Activated CD8-positive, alpha-beta memory T cell treated with anti-CD3 and anti-CD28 coated beads, Interleukin-2, amount 10 ng/mL, durations not matched to agents 7 days and 5 days (primary cell): ENCODE data around the gene RNF225. TPM values are rescaled to one million over a fixed set of nuclear protein-coding genes. Genes with fewer than 3 reads are reported as not detected.

Experiments
- ATAC-seq: fragments of 150-1000 bp; cut with Tn5 transposase; one replicate; pipeline ENCODE4 v1.10.0; 2021; ENCODE audit warnings: moderate library complexity
- CTCF ChIA-PET: fragments of 350-600 bp; sonication (Branson Sonifier 250); formaldehyde crosslinking; loops from one replicate; lab custom pipeline; 2021; ENCODE audit warnings: antibody characterized with exemption; lab: Charles Lee
- DNase-seq: peaks from one replicate; pipeline ENCODE4 v3.0.0-alpha.2; 2020
- H3K27ac Mint-ChIP-seq: one replicate; pipeline ENCODE4 v1.8.0; 2021; ENCODE audit warnings: mild to moderate bottlenecking, mixed read lengths
- H3K27me3 Mint-ChIP-seq: one replicate; pipeline ENCODE4 v1.8.0; 2021; ENCODE audit warnings: mixed read lengths
- H3K36me3 Mint-ChIP-seq: one replicate; pipeline ENCODE4 v1.8.0; 2021; ENCODE audit warnings: mild to moderate bottlenecking, mixed read lengths
- H3K4me1 Mint-ChIP-seq: one replicate; pipeline ENCODE4 v1.8.0; 2021; ENCODE audit warnings: mixed read lengths
- H3K4me3 Mint-ChIP-seq: one replicate; pipeline ENCODE4 v1.8.0; 2021; ENCODE audit warnings: mild to moderate bottlenecking, moderate library complexity, mixed read lengths
- H3K9me3 Mint-ChIP-seq: one replicate; pipeline ENCODE4 v1.8.0; 2022; ENCODE audit warnings: low read depth, mixed read lengths
- total RNA-seq, 2 experiments: library from RNA; stranded (reverse); gene quantifications; one replicate each; pipeline ENCODE4 v1.2.3, GENCODE V29; 2021

RNF225 gene
- total RNA-seq, 2 experiments from 2014 or later: 0.61 to 0.70 TPM

DNA sequence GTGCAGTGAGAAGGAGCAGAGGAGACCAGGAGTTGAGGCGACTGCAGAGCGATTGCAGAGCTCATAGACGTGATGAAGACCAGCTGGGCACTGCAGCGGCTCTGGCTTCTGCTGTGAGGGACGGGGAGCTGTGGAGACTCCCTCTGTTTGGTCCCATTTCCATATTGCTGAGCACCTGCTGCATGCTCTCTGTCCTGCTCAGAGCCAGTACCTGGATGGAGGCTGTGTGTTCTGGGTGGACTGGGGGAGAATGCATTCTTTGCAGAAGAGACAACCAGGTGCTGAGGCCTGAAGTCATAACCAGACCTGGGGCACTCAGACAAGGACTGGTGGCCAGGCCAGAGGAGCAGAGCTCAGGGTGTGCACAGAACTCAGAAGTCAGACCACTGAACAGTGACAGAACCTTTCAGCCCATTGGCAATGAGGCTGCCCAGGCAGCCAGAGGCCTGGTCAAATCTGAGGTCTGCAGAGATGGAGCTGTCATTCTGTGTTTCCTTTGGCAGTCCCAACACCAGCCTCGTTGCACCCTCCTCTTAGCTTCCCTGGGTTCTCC is 40.9 kb upstream of the RNF225 start:
- H3K27ac Mint-ChIP-seq: no peak overlapping the region
- DNase-seq: no peak
- H3K9me3 Mint-ChIP-seq: no peaks in the 10 kb centered on the region
- H3K27me3 Mint-ChIP-seq: no peaks in the 10 kb centered on the region
- H3K4me1 Mint-ChIP-seq: peaks cover 30% of the 10 kb centered on the region
- CTCF ChIA-PET: no interaction called here
- no peak overlapping the region for H3K4me3 Mint-ChIP-seq
- H3K36me3 Mint-ChIP-seq: peaks cover 10% of the 10 kb centered on the region
- no peak for ATAC-seq

GRCh38 chr19:58355215-58355796 is 40.1 kb upstream of the RNF225 start:
- no peaks in the 10 kb centered on the region for H3K9me3 Mint-ChIP-seq
- no peak for ATAC-seq
- H3K4me1 Mint-ChIP-seq: peaks cover 28% of the 10 kb centered on the region
- CTCF ChIA-PET: no interaction called here
- H3K27ac Mint-ChIP-seq: peak overlapping the region; percentile 46
- peaks cover 7% of the 10 kb centered on the region for H3K36me3 Mint-ChIP-seq
- no peak overlapping the region for H3K4me3 Mint-ChIP-seq
- H3K27me3 Mint-ChIP-seq: no peaks in the 10 kb centered on the region
- DNase-seq: no peak

- Mint-ChIP-seq H3K27ac (peak overlapping the region; percentile 56), H3K36me3 (peaks cover 4% of the 10 kb centered on the region)
Observed at GRCh38 chr19:58355908-58356765, 39.3 kb upstream of the RNF225 start.

DNA sequence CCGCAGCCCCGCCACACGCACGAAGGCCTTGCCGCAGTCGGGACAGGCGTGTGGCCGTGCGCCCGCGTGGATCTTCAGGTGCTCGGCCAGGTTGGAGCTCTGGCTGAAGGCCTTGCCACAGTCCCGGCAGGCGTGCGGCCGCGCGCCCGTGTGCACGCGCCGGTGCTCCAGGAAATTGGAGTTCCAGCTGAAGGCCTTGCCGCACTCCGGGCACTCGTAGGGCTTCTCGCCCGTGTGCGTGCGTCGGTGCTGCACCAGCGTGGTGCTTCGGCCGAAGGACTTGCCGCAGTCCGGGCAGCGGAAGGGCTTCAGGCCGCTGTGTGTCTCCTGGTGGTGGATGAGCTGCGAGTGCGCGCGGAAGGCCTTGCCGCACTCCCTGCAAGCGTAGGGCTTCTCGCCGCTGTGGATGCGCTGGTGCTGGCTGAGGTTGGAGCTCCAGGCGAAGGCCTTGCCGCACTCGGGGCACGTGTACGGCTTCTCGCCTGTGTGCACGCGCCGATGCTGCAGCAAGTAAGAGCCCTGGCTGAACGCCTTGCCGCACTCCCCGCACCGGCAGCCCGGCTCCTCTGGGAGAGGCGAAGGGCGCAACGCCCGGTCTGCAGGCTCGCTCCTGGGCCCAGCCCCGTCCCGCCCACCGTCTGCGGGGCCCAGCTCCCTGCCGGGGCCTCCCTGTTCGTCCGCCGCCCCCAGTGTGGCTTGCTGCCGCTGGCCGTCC is 38.5 kb upstream of the RNF225 start:
- H3K36me3 Mint-ChIP-seq: peaks cover under 1% of the 10 kb centered on the region
- H3K4me1 Mint-ChIP-seq: peaks cover 36% of the 10 kb centered on the region
- H3K27me3 Mint-ChIP-seq: no peaks in the 10 kb centered on the region
- peak overlapping the region; percentile 53 for H3K4me3 Mint-ChIP-seq
- H3K9me3 Mint-ChIP-seq: no peaks in the 10 kb centered on the region
- CTCF ChIA-PET: interaction anchor here (0.9 to 1.1 kb wide), 2 partner anchors 128 to 157 kb away, joined by 3 read pairs; partner anchors contain the start of gene ZNF544
- ATAC-seq: no peak
- H3K27ac Mint-ChIP-seq: peak overlapping the region; percentile 56
- no peak for DNase-seq

More at GRCh38 chr19:58355908-58356765, 39.3 kb upstream of the RNF225 start:
- Mint-ChIP-seq H3K4me3 (peak overlapping the region; percentile 53), H3K9me3 (no peaks in the 10 kb centered on the region), H3K27me3 (no peaks in the 10 kb centered on the region), H3K4me1 (peaks cover 30% of the 10 kb centered on the region)
- CTCF ChIA-PET: interaction anchor here (0.9 to 1.1 kb wide), 2 partner anchors 128 to 158 kb away, joined by 3 read pairs; partner anchors contain the start of gene ZNF544
- peak; percentile 71 for DNase-seq
- peak; percentile 76 for ATAC-seq

GRCh38 chr19:58357481-58358145 is 37.8 kb upstream of the RNF225 start:
- H3K36me3 Mint-ChIP-seq: no peaks in the 10 kb centered on the region
- peaks cover 39% of the 10 kb centered on the region for H3K4me1 Mint-ChIP-seq
- H3K4me3 Mint-ChIP-seq: no peak overlapping the region
- DNase-seq: no peak
- H3K27ac Mint-ChIP-seq: no peak overlapping the region
- no peaks in the 10 kb centered on the region for H3K27me3 Mint-ChIP-seq
- H3K9me3 Mint-ChIP-seq: no peaks in the 10 kb centered on the region
- CTCF ChIA-PET: interaction anchor here (1.1 kb wide), 1 partner anchor 156 kb away, joined by 3 read pairs; no protein-coding TSS in a partner anchor
- ATAC-seq: no peak

DNA sequence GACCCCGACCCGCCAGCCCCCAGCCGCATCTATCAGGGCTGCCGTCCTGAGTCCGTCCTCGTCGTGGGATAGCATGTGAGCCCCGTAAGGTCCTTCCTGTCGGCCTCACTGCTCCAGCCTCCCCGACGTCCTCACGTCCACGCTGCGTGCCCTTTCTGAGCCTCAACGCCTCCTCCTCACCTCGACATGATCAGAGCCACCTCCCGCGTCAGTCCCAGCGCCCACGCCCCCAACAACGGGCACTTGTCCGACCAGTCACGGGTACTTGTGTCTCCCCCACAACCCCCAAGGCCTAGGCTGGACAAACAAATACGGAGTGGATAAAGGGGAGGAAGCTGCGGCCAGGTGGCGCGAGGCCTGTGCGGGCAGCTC is 33.6 kb upstream of the RNF225 start:
- Mint-ChIP-seq H3K9me3 (no peaks in the 10 kb centered on the region), H3K36me3 (no peaks in the 10 kb centered on the region), H3K27me3 (no peaks in the 10 kb centered on the region), H3K27ac (peak overlapping the region; percentile 90), H3K4me3 (peak overlapping the region; percentile 95), H3K4me1 (peaks cover 20% of the 10 kb centered on the region)
- CTCF ChIA-PET: interaction anchor here (1.3 to 2.4 kb wide), 7 partner anchors 14 to 178 kb away, joined by 4 to 16 read pairs (median 7); partner anchors contain the start of genes ZBTB45, ZNF274, ZNF584 and ZSCAN22
- DNase-seq (peak; percentile 70), ATAC-seq (peak; percentile 16)

GRCh38 chr19:58362272-58362994 is 33.0 kb upstream of the RNF225 start, which contains the start of gene ZNF497:
Gene ZNF497 (minus strand): TSS chr19:58362751. CDS start chr19:58357635, 5,116 bp downstream.
- H3K4me3 Mint-ChIP-seq: peak within 1 kb of the TSS; percentile 95
- DNase-seq (peak; percentile 98), ATAC-seq (peak; percentile 91)
- H3K9me3 Mint-ChIP-seq: no peaks in the 10 kb centered on the region
- CTCF ChIA-PET: interaction anchor here (0.8 to 2.4 kb wide), 10 partner anchors 13 to 179 kb away, joined by 3 to 16 read pairs (median 6); partner anchors contain the start of genes ZBTB45, ZNF274, ZNF544 and ZNF584
- H3K27me3 Mint-ChIP-seq: no peaks in the 10 kb centered on the region
- H3K36me3 Mint-ChIP-seq: no peaks in the 10 kb centered on the region
- H3K27ac Mint-ChIP-seq: peak within 1 kb of the TSS; percentile 90
- H3K4me1 Mint-ChIP-seq: peaks cover 18% of the 10 kb centered on the region

- Mint-ChIP-seq H3K9me3 (no peaks in the 10 kb centered on the region), H3K4me3 (no peak overlapping the region), H3K36me3 (no peaks in the 10 kb centered on the region), H3K4me1 (peaks cover 18% of the 10 kb centered on the region), H3K27me3 (no peaks in the 10 kb centered on the region), H3K27ac (no peak overlapping the region)
- CTCF ChIA-PET: interaction anchor here (1.2 to 2.0 kb wide), 2 partner anchors 150 to 156 kb away, joined by 4 to 5 read pairs; partner anchors contain the start of gene ZBTB45
- DNase-seq (no peak), ATAC-seq (no peak)
Observed at GRCh38 chr19:58364146-58364545, 31.3 kb upstream of the RNF225 start.

GRCh38 chr19:58366585-58367430 is 28.6 kb upstream of the RNF225 start:
- H3K9me3 Mint-ChIP-seq: no peaks in the 10 kb centered on the region
- no peak overlapping the region for H3K4me3 Mint-ChIP-seq
- ATAC-seq (no peak), DNase-seq (no peak)
- CTCF ChIA-PET: no interaction called here
- no peaks in the 10 kb centered on the region for H3K27me3 Mint-ChIP-seq
- H3K36me3 Mint-ChIP-seq: no peaks in the 10 kb centered on the region
- H3K27ac Mint-ChIP-seq: no peak overlapping the region
- H3K4me1 Mint-ChIP-seq: peaks cover 11% of the 10 kb centered on the region

DNA sequence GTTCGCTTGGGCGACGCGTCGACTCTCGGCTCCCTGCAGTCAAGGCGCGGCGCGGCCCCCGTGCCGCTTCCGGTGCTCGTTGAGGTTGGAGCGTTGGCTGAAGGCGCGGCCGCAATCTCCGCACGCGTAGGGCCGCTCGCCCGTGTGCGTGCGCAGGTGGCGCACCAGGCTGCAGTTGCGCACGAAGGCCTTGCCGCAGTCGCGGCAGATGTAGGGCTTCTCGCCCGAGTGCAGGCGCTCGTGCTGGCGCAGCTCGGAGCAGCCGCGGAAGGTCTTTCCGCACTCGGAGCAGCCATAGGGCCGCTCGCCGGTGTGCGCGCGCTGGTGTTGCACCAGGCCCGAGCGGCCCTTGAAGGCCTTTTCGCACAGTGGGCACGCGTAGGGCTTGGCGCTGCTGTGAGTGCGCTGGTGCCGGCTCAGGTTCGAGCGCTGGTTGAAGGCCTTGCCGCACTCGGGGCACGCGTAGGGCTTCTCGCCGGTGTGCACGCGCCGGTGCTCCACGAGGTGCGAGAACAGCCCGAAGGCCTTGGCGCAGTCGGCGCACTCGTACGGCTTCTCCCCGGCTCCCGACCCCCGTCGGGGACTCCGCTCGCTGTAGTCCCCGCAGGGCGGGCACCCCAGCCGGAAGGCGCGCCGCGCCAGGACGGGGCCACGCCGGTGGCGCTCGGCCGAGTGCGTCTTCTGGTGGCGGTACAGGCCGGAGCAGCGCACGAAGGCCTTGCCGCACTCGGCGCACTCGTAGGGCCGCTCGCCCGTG is 27.6 kb upstream of the RNF225 start:
- no peak for DNase-seq
- no peak for ATAC-seq
- no peaks in the 10 kb centered on the region for H3K9me3 Mint-ChIP-seq
- CTCF ChIA-PET: no interaction called here
- H3K4me1 Mint-ChIP-seq: peaks cover 5% of the 10 kb centered on the region
- no peaks in the 10 kb centered on the region for H3K27me3 Mint-ChIP-seq
- no peak overlapping the region for H3K4me3 Mint-ChIP-seq
- no peaks in the 10 kb centered on the region for H3K36me3 Mint-ChIP-seq
- H3K27ac Mint-ChIP-seq: no peak overlapping the region
